Omental fat pad (tissue), 4 donors: Measurements from ENCODE around the gene CD93. TPM values are rescaled to one million over a fixed set of nuclear protein-coding genes. Genes with fewer than 3 reads are reported as not detected.

ENCODE experiments used
- ATAC-seq: fragments of 150-250 bp; one replicate; pipeline ENCODE4 v1.9.1; 2016; ENCODE audit warnings: mild to moderate bottlenecking, moderate library complexity; ENCODE audit not compliant: low FRiP score
- DNase-seq: peaks from one replicate; pipeline ENCODE4 v3.0.0-alpha.2; 2019; ENCODE audit warnings: low spot score
- CTCF ChIP-seq, 3 donors: fragments of 450-650 bp; IDR thresholded peaks; one replicate each; pipeline ENCODE4 v1.5.1; 2016 to 2017; ENCODE audit warnings: antibody characterized with exemption in 3 of 3, mild to moderate bottlenecking in 3 of 3, moderate library complexity in 2 of 3
- total RNA-seq, 4 donors: library from RNA; depleted of rRNA; stranded (reverse); fragments of >200 nt; gene quantifications; one replicate each; pipeline ENCODE4 v1.1.0, GENCODE V29; 2016

Gene CD93
- total RNA-seq, 4 donors from 2014 or later, result 43.8 to 227 (median 140) TPM

- ATAC-seq (no peak), DNase-seq (no peak)
- no peak for TF ChIP-seq CTCF (IDR thresholded peaks at IDR 0.05)
Observed at GRCh38 chr20:23094213-23094896, 8.2 kb upstream of the CD93 start.

- no peak for TF ChIP-seq CTCF (IDR thresholded peaks at IDR 0.05)
- DNase-seq, result no peak
- no peak for ATAC-seq
Observed at GRCh38 chr20:23093613-23094012, 7.5 kb upstream of the CD93 start.

- ATAC-seq (no peak), DNase-seq (no peak)
- TF ChIP-seq CTCF (IDR thresholded peaks at IDR 0.05), result no peak
Observed at GRCh38 chr20:23092861-23093495, 6.9 kb upstream of the CD93 start.

- DNase-seq (no peak), ATAC-seq (no peak)
- no peak for TF ChIP-seq CTCF (IDR thresholded peaks at IDR 0.05)
Observed at GRCh38 chr20:23092384-23092756, 6.2 kb upstream of the CD93 start.

GRCh38 chr20:23091721-23092383, 5.7 kb upstream of the CD93 start:
- no peak for TF ChIP-seq CTCF (IDR thresholded peaks at IDR 0.05)
- ATAC-seq (no peak), DNase-seq (no peak)

- DNase-seq, result no peak
- TF ChIP-seq CTCF (IDR thresholded peaks at IDR 0.05), result no peak
- ATAC-seq, result no peak
Observed at GRCh38 chr20:23090878-23091277, 4.8 kb upstream of the CD93 start.
